ENCODE measurements around the gene UNC5C. TPM values are rescaled to one million over a fixed set of nuclear protein-coding genes. Genes with fewer than 3 reads are reported as not detected.

Gene UNC5C
- total and polyA plus RNA-seq, 2 of the 8 experiments (the other 6 are each of a cell fraction or from before 2014, with no cell fraction given), result 0.30 to 1.3 TPM

DNA sequence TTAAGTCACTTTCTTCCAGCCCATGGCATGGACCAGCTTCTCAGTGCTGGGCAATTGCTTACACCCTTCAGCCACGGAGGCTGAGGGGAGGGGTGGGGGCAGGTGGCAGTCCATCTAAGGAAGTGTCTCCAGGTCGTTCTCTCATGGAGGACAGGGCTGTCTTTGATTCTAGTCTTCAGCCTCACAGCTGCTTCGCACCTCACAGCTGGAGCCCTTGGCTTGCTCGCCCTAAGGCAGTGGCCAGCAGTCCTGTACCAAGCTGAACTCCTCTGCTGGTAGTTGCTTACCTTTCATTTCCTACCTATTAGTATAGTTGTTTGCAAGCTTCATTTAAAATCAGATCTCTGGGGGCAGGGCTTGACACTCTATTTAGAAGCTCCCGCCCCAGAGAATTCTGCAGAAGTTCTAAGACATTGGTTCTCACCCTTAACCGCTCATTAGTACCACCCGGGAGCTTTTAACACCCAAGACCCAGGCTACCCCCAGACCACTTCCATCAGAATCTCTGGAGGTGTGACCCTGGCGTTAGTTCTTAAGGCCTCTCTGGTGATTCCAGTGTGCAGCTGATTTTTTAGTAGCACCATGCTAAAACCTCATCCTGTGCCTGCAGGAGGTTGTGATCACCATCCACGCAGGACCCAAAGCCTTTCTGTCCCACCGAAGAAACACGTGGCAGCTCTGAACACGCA, 386.8 kb downstream of the UNC5C start (continued):
- TF ChIP-seq, protein P1, sequence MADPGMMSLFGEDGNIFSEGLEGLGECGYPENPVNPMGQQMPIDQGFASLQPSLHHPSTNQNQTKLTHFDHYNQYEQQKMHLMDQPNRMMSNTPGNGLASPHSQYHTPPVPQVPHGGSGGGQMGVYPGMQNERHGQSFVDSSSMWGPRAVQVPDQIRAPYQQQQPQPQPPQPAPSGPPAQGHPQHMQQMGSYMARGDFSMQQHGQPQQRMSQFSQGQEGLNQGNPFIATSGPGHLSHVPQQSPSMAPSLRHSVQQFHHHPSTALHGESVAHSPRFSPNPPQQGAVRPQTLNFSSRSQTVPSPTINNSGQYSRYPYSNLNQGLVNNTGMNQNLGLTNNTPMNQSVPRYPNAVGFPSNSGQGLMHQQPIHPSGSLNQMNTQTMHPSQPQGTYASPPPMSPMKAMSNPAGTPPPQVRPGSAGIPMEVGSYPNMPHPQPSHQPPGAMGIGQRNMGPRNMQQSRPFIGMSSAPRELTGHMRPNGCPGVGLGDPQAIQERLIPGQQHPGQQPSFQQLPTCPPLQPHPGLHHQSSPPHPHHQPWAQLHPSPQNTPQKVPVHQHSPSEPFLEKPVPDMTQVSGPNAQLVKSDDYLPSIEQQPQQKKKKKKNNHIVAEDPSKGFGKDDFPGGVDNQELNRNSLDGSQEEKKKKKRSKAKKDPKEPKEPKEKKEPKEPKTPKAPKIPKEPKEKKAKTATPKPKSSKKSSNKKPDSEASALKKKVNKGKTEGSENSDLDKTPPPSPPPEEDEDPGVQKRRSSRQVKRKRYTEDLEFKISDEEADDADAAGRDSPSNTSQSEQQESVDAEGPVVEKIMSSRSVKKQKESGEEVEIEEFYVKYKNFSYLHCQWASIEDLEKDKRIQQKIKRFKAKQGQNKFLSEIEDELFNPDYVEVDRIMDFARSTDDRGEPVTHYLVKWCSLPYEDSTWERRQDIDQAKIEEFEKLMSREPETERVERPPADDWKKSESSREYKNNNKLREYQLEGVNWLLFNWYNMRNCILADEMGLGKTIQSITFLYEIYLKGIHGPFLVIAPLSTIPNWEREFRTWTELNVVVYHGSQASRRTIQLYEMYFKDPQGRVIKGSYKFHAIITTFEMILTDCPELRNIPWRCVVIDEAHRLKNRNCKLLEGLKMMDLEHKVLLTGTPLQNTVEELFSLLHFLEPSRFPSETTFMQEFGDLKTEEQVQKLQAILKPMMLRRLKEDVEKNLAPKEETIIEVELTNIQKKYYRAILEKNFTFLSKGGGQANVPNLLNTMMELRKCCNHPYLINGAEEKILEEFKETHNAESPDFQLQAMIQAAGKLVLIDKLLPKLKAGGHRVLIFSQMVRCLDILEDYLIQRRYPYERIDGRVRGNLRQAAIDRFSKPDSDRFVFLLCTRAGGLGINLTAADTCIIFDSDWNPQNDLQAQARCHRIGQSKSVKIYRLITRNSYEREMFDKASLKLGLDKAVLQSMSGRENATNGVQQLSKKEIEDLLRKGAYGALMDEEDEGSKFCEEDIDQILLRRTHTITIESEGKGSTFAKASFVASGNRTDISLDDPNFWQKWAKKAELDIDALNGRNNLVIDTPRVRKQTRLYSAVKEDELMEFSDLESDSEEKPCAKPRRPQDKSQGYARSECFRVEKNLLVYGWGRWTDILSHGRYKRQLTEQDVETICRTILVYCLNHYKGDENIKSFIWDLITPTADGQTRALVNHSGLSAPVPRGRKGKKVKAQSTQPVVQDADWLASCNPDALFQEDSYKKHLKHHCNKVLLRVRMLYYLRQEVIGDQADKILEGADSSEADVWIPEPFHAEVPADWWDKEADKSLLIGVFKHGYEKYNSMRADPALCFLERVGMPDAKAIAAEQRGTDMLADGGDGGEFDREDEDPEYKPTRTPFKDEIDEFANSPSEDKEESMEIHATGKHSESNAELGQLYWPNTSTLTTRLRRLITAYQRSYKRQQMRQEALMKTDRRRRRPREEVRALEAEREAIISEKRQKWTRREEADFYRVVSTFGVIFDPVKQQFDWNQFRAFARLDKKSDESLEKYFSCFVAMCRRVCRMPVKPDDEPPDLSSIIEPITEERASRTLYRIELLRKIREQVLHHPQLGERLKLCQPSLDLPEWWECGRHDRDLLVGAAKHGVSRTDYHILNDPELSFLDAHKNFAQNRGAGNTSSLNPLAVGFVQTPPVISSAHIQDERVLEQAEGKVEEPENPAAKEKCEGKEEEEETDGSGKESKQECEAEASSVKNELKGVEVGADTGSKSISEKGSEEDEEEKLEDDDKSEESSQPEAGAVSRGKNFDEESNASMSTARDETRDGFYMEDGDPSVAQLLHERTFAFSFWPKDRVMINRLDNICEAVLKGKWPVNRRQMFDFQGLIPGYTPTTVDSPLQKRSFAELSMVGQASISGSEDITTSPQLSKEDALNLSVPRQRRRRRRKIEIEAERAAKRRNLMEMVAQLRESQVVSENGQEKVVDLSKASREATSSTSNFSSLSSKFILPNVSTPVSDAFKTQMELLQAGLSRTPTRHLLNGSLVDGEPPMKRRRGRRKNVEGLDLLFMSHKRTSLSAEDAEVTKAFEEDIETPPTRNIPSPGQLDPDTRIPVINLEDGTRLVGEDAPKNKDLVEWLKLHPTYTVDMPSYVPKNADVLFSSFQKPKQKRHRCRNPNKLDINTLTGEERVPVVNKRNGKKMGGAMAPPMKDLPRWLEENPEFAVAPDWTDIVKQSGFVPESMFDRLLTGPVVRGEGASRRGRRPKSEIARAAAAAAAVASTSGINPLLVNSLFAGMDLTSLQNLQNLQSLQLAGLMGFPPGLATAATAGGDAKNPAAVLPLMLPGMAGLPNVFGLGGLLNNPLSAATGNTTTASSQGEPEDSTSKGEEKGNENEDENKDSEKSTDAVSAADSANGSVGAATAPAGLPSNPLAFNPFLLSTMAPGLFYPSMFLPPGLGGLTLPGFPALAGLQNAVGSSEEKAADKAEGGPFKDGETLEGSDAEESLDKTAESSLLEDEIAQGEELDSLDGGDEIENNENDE (IDR thresholded peaks at IDR 0.05; ENCODE audit: insufficient replicate concordance, low read length), result no peak
- TF ChIP-seq HDAC6 (IDR thresholded peaks at IDR 0.05; ENCODE audit: low read depth, low read length), result no peak
- TF ChIP-seq KDM1A (IDR thresholded peaks at IDR 0.05; ENCODE audit: borderline replicate concordance, low read length), result no peak
- TF ChIP-seq SP2 (IDR thresholded peaks at IDR 0.05; ENCODE audit: low read length), result no peak
- TF ChIP-seq, protein P2, sequence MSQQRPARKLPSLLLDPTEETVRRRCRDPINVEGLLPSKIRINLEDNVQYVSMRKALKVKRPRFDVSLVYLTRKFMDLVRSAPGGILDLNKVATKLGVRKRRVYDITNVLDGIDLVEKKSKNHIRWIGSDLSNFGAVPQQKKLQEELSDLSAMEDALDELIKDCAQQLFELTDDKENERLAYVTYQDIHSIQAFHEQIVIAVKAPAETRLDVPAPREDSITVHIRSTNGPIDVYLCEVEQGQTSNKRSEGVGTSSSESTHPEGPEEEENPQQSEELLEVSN (IDR thresholded peaks at IDR 0.05), result no peak
- no peak for TF ChIP-seq KDM4A (IDR thresholded peaks at IDR 0.05; ENCODE audit: low read depth, low read length, severe bottlenecking)
- no peak for TF ChIP-seq NRF1 (IDR thresholded peaks at IDR 0.05; ENCODE audit: low read depth, low read length)
- TF ChIP-seq TCF12 (IDR thresholded peaks at IDR 0.05; ENCODE audit: low read depth, low read length), result no peak
- no peak for TF ChIP-seq PHF8 (conservative IDR thresholded peaks at IDR 0.05; ENCODE audit: low read depth, low read length)
- no peak for TF ChIP-seq BCL11A (IDR thresholded peaks at IDR 0.05; ENCODE audit: low read depth in 2 of 2, low read length in 2 of 2)
